Natural killer cell (primary cell): Measurements from ENCODE around the gene UGDH. TPM values are rescaled to one million over a fixed set of nuclear protein-coding genes. Genes with fewer than 3 reads are reported as not detected.

Experiments used
- ATAC-seq, 3 donors: fragments of 150-1000 bp in 2 of 3; fragments of 200-7000 bp in 1 of 3; cut with Tn5 transposase; 1 replicate in 1 of 3; 2 replicates in 2 of 3; pipeline ENCODE4 v1.10.0; 2021; ENCODE audit warnings: mild to moderate bottlenecking in 2 of 3, moderate library complexity in 2 of 3
- DNase-seq, 2 donors: peaks; one replicate each; pipeline versions ENCODE4 v3.0.0 to v3.0.0-alpha.2; 2013 to 2021; ENCODE audit warnings: mixed read lengths in 1 of 2
- H3K27ac ChIP-seq: one replicate; pipeline ENCODE4 v1.5.1; 2013; ENCODE audit warnings: mild to moderate bottlenecking, low read length
- H3K27me3 ChIP-seq: one replicate; pipeline ENCODE4 v1.6.1; 2013; ENCODE audit warnings: low read length; ENCODE audit not compliant: control insufficient read depth, insufficient read depth
- H3K36me3 ChIP-seq: one replicate; pipeline ENCODE4 v1.6.1; 2013; ENCODE audit warnings: low read length; ENCODE audit not compliant: control insufficient read depth, insufficient read depth
- H3K4me1 ChIP-seq: one replicate; pipeline ENCODE4 v1.6.1; 2013; ENCODE audit warnings: low read length; ENCODE audit not compliant: control insufficient read depth, insufficient read depth
- H3K4me3 ChIP-seq: one replicate; pipeline ENCODE4 v1.5.1; 2013; ENCODE audit warnings: low read length
- H3K9me3 ChIP-seq: one replicate; pipeline ENCODE4 v1.6.1; 2013; ENCODE audit warnings: low read length; ENCODE audit not compliant: control insufficient read depth, insufficient read depth
- H3K27ac Mint-ChIP-seq, 2 donors: one replicate each; pipeline ENCODE4 v1.8.0; 2022; ENCODE audit warnings: mild to moderate bottlenecking in 2 of 2, mixed read lengths in 2 of 2, moderate library complexity in 1 of 2
- H3K27me3 Mint-ChIP-seq, 2 donors: one replicate each; pipeline ENCODE4 v1.8.0; 2022; ENCODE audit warnings: low read depth in 2 of 2, mixed read lengths in 2 of 2
- H3K36me3 Mint-ChIP-seq: one replicate; pipeline ENCODE4 v1.8.0; 2022; ENCODE audit warnings: mixed read lengths
- H3K4me1 Mint-ChIP-seq, 2 donors: one replicate each; pipeline ENCODE4 v1.8.0; 2022; ENCODE audit warnings: mixed read lengths in 2 of 2
- H3K4me3 Mint-ChIP-seq: one replicate; pipeline ENCODE4 v1.8.0; 2022; ENCODE audit warnings: mild to moderate bottlenecking, moderate library complexity, mixed read lengths
- H3K9me3 Mint-ChIP-seq, 2 donors: one replicate each; pipeline ENCODE4 v1.8.0; 2022; ENCODE audit warnings: mixed read lengths in 2 of 2
- WGBS: methylation state at CpG from one replicate; pipeline ENCODE4 v1.1.7; 2013; ENCODE audit warnings: missing lambda C conversion rate; ENCODE audit not compliant: insufficient coverage; 5-methylcytosine and 5-hydroxymethylcytosine counted together
- intact Hi-C: fragments of 100-400 bp; cut with micrococcal nuclease; formaldehyde crosslinking; loops from one replicate; pipeline ENCODE4 v1.14.2; 2022
- total RNA-seq, 4 donors: library from RNA; stranded (reverse); fragments of 120-200 nt in 1 of 4; gene quantifications; one replicate each; pipeline versions ENCODE4 v1.2.3 to v1.2.4, GENCODE V29; 2013 to 2022
- TF ChIP-seq, protein P1 (sequence below): fragments of 200-600 bp; IDR thresholded peaks from one replicate; pipeline ENCODE4 v1.8.0; 2022; ENCODE audit warnings: antibody characterized with exemption

The UGDH gene
- total RNA-seq, 3 donors from 2014 or later (not counting 1 experiment from before 2014, with no cell fraction given): 12.2 to 14.8 (median 13.6) TPM

DNA sequence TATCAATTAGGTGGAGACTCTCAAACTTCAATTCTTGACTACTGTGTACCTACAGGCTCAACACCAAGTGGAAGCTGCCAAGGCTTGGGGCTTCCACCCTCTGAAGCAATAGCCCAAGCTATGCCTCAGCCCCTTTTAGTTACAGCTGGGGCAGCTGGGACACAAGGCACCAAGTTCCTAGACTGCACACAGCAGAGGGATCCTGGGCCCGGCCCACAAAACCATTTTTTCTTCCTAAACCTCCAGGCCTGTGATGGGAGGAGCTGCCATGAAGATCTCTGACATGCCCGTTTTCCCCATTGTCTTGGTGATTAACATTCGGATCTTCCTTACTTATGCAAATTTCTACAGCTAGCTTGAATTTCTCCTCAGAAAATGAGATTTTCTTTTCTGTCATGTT is 3.4 kb upstream of the UGDH start:
- Mint-ChIP-seq H3K27ac (no peak overlapping the region), H3K27me3 (no peaks in the 10 kb centered on the region), H3K36me3 (no peaks in the 10 kb centered on the region), H3K9me3 (no peaks in the 10 kb centered on the region), H3K4me3 (no peak overlapping the region), H3K4me1 (peaks cover 13 to 19% of the 10 kb centered on the region in 2 donors)
- TF ChIP-seq, protein P1, sequence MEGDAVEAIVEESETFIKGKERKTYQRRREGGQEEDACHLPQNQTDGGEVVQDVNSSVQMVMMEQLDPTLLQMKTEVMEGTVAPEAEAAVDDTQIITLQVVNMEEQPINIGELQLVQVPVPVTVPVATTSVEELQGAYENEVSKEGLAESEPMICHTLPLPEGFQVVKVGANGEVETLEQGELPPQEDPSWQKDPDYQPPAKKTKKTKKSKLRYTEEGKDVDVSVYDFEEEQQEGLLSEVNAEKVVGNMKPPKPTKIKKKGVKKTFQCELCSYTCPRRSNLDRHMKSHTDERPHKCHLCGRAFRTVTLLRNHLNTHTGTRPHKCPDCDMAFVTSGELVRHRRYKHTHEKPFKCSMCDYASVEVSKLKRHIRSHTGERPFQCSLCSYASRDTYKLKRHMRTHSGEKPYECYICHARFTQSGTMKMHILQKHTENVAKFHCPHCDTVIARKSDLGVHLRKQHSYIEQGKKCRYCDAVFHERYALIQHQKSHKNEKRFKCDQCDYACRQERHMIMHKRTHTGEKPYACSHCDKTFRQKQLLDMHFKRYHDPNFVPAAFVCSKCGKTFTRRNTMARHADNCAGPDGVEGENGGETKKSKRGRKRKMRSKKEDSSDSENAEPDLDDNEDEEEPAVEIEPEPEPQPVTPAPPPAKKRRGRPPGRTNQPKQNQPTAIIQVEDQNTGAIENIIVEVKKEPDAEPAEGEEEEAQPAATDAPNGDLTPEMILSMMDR: no peak
- intact Hi-C loops: no loop called here
- Histone ChIP-seq H3K36me3 (no peaks in the 10 kb centered on the region), H3K27me3 (no peaks in the 10 kb centered on the region), H3K9me3 (no peaks in the 10 kb centered on the region), H3K4me3 (no peak overlapping the region), H3K4me1 (peaks cover 18% of the 10 kb centered on the region), H3K27ac (no peak overlapping the region)
- no peak for ATAC-seq
- no peak for DNase-seq
- WGBS: 90% methylated on average over 3 of the region's 3 CpGs

DNA sequence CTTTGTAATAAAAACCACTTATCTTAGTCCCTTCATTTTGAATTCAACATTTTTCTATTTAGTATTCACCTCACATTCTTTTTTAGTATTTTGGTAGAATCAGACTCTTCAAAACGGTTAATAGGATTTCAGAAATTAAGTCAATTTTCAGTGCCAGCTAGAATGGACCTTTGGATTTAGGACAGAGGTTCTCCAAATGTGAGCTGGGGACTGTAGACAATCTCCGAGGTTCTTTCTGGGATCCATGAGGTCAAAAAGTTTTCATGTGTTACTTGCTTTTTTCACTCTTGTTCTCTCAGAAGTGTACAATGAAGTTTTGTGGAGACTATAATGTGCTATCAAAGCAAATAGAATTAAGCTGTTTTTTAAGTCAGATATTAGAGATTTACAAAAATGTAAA is 2.3 kb upstream of the UGDH start:
- no peak for DNase-seq
- intact Hi-C loops: loop anchor here (5.0 kb wide), 2 partner anchors 168 to 347 kb away; partner anchors contain the start of genes UBE2K and WDR19
- WGBS: 93% methylated on average over 2 of the region's 2 CpGs
- no peaks in the 10 kb centered on the region for H3K27me3 Mint-ChIP-seq
- ATAC-seq: no peak
- TF ChIP-seq, protein P1: no peak
- H3K4me3 Mint-ChIP-seq: peak overlapping the region; percentile 31
- no peaks in the 10 kb centered on the region for H3K27me3 ChIP-seq
- H3K4me1 ChIP-seq: peaks cover 18% of the 10 kb centered on the region
- no peaks in the 10 kb centered on the region for H3K9me3 Mint-ChIP-seq
- H3K27ac ChIP-seq: no peak overlapping the region
- H3K36me3 Mint-ChIP-seq: no peaks in the 10 kb centered on the region
- H3K4me3 ChIP-seq: no peak overlapping the region
- H3K36me3 ChIP-seq: no peaks in the 10 kb centered on the region
- no peaks in the 10 kb centered on the region for H3K9me3 ChIP-seq
- H3K4me1 Mint-ChIP-seq: peaks cover 13 to 20% of the 10 kb centered on the region in 2 donors
- H3K27ac Mint-ChIP-seq: no peak overlapping the region

DNA sequence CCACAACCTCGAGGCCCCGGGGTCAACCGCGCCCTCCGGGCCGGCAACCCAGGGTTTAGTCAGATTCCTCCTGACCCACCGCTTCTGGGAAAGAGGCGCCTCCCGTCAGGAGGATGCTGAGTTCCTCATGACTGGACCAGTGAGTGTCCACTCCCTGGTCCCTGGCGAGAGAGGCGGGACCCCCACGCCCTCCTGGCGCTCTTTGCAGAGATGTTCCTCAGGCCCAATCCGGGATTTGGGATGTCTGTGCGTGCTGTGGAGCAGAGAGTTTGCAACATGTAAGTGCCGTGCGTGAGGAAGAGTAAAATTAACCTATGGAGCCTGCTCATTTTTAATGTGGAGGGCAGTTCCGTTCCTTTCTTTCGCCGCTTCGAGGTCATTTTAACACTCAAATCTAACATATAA is 824 bp upstream of the UGDH start:
- H3K9me3 Mint-ChIP-seq: no peaks in the 10 kb centered on the region

More for the DNA sequence above, 824 bp upstream of the UGDH start:
- H3K36me3 ChIP-seq: no peaks in the 10 kb centered on the region
- H3K27ac ChIP-seq: peak overlapping the region; percentile 68
- no peak for ATAC-seq
- Mint-ChIP-seq H3K27me3 (no peaks in the 10 kb centered on the region), H3K36me3 (no peaks in the 10 kb centered on the region), H3K4me3 (peak overlapping the region; percentile 96), H3K4me1 (peaks cover 13 to 20% of the 10 kb centered on the region in 2 donors), H3K27ac (peak overlapping the region; percentile 78 to 92)
- no peaks in the 10 kb centered on the region for H3K9me3 ChIP-seq
- DNase-seq: no peak
- peaks cover 18% of the 10 kb centered on the region for H3K4me1 ChIP-seq
- WGBS: 3% methylated on average over 17 of the region's 21 CpGs
- intact Hi-C loops: loop anchor here (5.0 kb wide), 2 partner anchors 169 to 346 kb away; partner anchors contain the start of genes UBE2K and WDR19
- H3K27me3 ChIP-seq: no peaks in the 10 kb centered on the region
- peak overlapping the region; percentile 93 for H3K4me3 ChIP-seq
- TF ChIP-seq, protein P1: no peak
